GM18907 (cell line): ENCODE data around the gene RASGRP3.

Experiments
- ATAC-seq: cut with Tn5 transposase; IDR thresholded peaks from one replicate; pipeline ENCODE4 v1.9.1; 2021; ENCODE audit warnings: mild to moderate bottlenecking, moderate library complexity; ENCODE audit not compliant: unreplicated experiment

Gene RASGRP3

GRCh38 chr2:33491441-33492084 lies 15.1 kb downstream of the RASGRP3 start:
- no peak for ATAC-seq

GRCh38 chr2:33492399-33493134 lies 16.1 kb downstream of the RASGRP3 start:
- no peak for ATAC-seq

- ATAC-seq: peak; percentile 62
Observed at GRCh38 chr2:33494155-33494779, 17.8 kb downstream of the RASGRP3 start.

GRCh38 chr2:33494877-33495641 lies 18.6 kb downstream of the RASGRP3 start:
- ATAC-seq: no peak

- no peak for ATAC-seq
Observed at GRCh38 chr2:33495683-33496082, 19.2 kb downstream of the RASGRP3 start.

- ATAC-seq: no peak
Observed at GRCh38 chr2:33496150-33496549, 19.7 kb downstream of the RASGRP3 start.

- ATAC-seq: no peak
Observed at GRCh38 chr2:33496726-33497125, 20.3 kb downstream of the RASGRP3 start.

GRCh38 chr2:33497221-33497650 lies 20.8 kb downstream of the RASGRP3 start:
- ATAC-seq: peak; percentile 63

GRCh38 chr2:33498291-33498956 lies 22.0 kb downstream of the RASGRP3 start:
- ATAC-seq: peak; percentile 26

- ATAC-seq: no peak
Observed at GRCh38 chr2:33500177-33500576, 23.7 kb downstream of the RASGRP3 start.

GRCh38 chr2:33502025-33502424 lies 25.6 kb downstream of the RASGRP3 start:
- ATAC-seq: no peak

GRCh38 chr2:33503002-33503401 lies 26.6 kb downstream of the RASGRP3 start:
- ATAC-seq: no peak

GRCh38 chr2:33505966-33506365 lies 29.5 kb downstream of the RASGRP3 start:
- ATAC-seq: no peak

GRCh38 chr2:33509908-33510585 lies 33.6 kb downstream of the RASGRP3 start:
- ATAC-seq: no peak

- no peak for ATAC-seq
Observed at GRCh38 chr2:33510586-33510968, 34.1 kb downstream of the RASGRP3 start.

GRCh38 chr2:33511141-33511540 lies 34.7 kb downstream of the RASGRP3 start:
- no peak for ATAC-seq

- no peak for ATAC-seq
Observed at GRCh38 chr2:33512112-33512511, 35.7 kb downstream of the RASGRP3 start.

GRCh38 chr2:33513480-33513879 lies 37.0 kb downstream of the RASGRP3 start:
- ATAC-seq: no peak

- ATAC-seq: no peak
Observed at GRCh38 chr2:33516456-33516995, 40.1 kb downstream of the RASGRP3 start.

- no peak for ATAC-seq
Observed at GRCh38 chr2:33518200-33518599, 41.8 kb downstream of the RASGRP3 start.
